Neural cell (in vitro differentiated cells): ENCODE results near the gene TTC13. TPM values are rescaled to one million over a fixed set of nuclear protein-coding genes. Genes with fewer than 3 reads are reported as not detected.

ENCODE experiments used
- H2AFZ ChIP-seq: fragments of 200-600, 300-800 bp; sonication (generic), shearing (Covaris generic); 2 replicates; pipeline ENCODE4 v1.6.0; 2014; ENCODE audit warnings: low read depth, mild to moderate bottlenecking, antibody characterized with exemption, low read length, moderate library complexity
- H3F3A ChIP-seq: fragments of 200-600 bp; shearing (Covaris generic); 2 replicates; pipeline ENCODE4 v1.6.1; 2016; ENCODE audit warnings: mild to moderate bottlenecking, moderate library complexity, mixed read lengths, antibody characterized with exemption, low read length; ENCODE audit not compliant: insufficient read depth, poor library complexity, severe bottlenecking
- H3K27ac ChIP-seq: fragments of 200-600, 300-800 bp; sonication (generic), shearing (Covaris generic); 2 replicates; pipeline ENCODE4 v1.5.1; 2014; ENCODE audit warnings: mild to moderate bottlenecking, low read length, moderate library complexity
- H3K27me3 ChIP-seq: fragments of 300-800, 200-600 bp; sonication (generic), shearing (Covaris generic); 2 replicates; pipeline ENCODE4 v1.6.0; 2014; ENCODE audit warnings: mild to moderate bottlenecking, low read depth, low read length, moderate library complexity; ENCODE audit not compliant: insufficient read depth
- H3K36me3 ChIP-seq: fragments of 300-800, 200-600 bp; sonication (generic), shearing (Covaris generic); 2 replicates; pipeline ENCODE4 v1.5.1; 2014; ENCODE audit warnings: mild to moderate bottlenecking, antibody characterized with exemption, low read length, moderate library complexity; ENCODE audit not compliant: insufficient read depth
- H3K4me2 ChIP-seq: fragments of 300-800, 200-600 bp; sonication (generic), shearing (Covaris generic); 2 replicates; pipeline ENCODE4 v1.6.0; 2014; ENCODE audit warnings: mild to moderate bottlenecking, low read length
- H3K4me3 ChIP-seq: fragments of 300-800, 200-600 bp; sonication (generic), shearing (Covaris generic); 2 replicates; pipeline ENCODE4 v1.5.1; 2014; ENCODE audit warnings: mild to moderate bottlenecking, low read length, moderate library complexity
- H3K79me2 ChIP-seq: fragments of 200-600 bp; shearing (Covaris generic); replicated peaks from 2 replicates; pipeline ENCODE4 v1.6.0; 2014; ENCODE audit warnings: mild to moderate bottlenecking, low read length, moderate library complexity; ENCODE audit not compliant: insufficient read depth
- H3K9ac ChIP-seq: fragments of 300-800, 200-600 bp; sonication (generic), shearing (Covaris generic); 2 replicates; pipeline ENCODE4 v1.6.1; 2016; ENCODE audit warnings: mild to moderate bottlenecking, low read length, mixed read lengths
- H3K9me2 ChIP-seq: fragments of 200-600 bp; shearing (Covaris generic); 2 replicates; pipeline ENCODE4 v1.6.1; 2016; ENCODE audit warnings: mild to moderate bottlenecking, low read length, mixed read lengths; ENCODE audit not compliant: insufficient read depth
- H3K9me3 ChIP-seq: fragments of 200-600, 300-800 bp; sonication (generic), shearing (Covaris generic); 2 replicates; pipeline ENCODE4 v1.6.1; 2016; ENCODE audit warnings: mild to moderate bottlenecking, mixed run types, low read length, moderate library complexity, mixed read lengths
- H4K20me1 ChIP-seq: fragments of 200-600 bp; shearing (Covaris generic); 2 replicates; pipeline ENCODE4 v1.6.1; 2016; ENCODE audit warnings: mild to moderate bottlenecking, mixed run types; ENCODE audit not compliant: insufficient read depth
- EP300 ChIP-seq: fragments of 450-650 bp; conservative IDR thresholded peaks from 2 replicates; pipeline ENCODE4 v1.6.1; 2014; ENCODE audit warnings: antibody characterized with exemption, mild to moderate bottlenecking, moderate library complexity; ENCODE audit not compliant: poor library complexity, severe bottlenecking
- EZH2 ChIP-seq: fragments of 200-600, 300-800 bp; shearing (Covaris generic), sonication (generic); IDR thresholded peaks from 2 replicates; pipeline ENCODE4 v1.6.1; 2014; ENCODE audit warnings: antibody characterized with exemption, low read length, borderline replicate concordance, mild to moderate bottlenecking; ENCODE audit not compliant: insufficient read depth, poor library complexity, severe bottlenecking
- MXI1 ChIP-seq: fragments of 450-650 bp; conservative IDR thresholded peaks from 2 replicates; pipeline ENCODE4 v1.6.1; 2014; ENCODE audit warnings: antibody characterized with exemption, mild to moderate bottlenecking; ENCODE audit not compliant: poor library complexity, severe bottlenecking
- POLR2AphosphoS5 ChIP-seq: IDR thresholded peaks from 2 replicates; pipeline ENCODE4 v1.6.1; 2012
- RAD21 ChIP-seq: fragments of 450-650 bp; conservative IDR thresholded peaks from 2 replicates; pipeline ENCODE4 v1.6.1; 2014; ENCODE audit warnings: antibody characterized with exemption, mild to moderate bottlenecking, moderate library complexity
- TAF1 ChIP-seq: IDR thresholded peaks from 2 replicates; pipeline ENCODE4 v1.6.1; 2012; ENCODE audit warnings: low read depth
- polyA plus RNA-seq: library from polyadenylated mRNA; depleted of rRNA; stranded (reverse); fragments of >200 nt; gene quantifications from 2 replicates; pipeline ENCODE4 v1.2.3, GENCODE V29; 2014
- TF ChIP-seq, protein P1 (sequence below): fragments of 450-650 bp; IDR thresholded peaks from 2 replicates; pipeline ENCODE4 v1.5.1; 2014; ENCODE audit warnings: antibody characterized with exemption, mild to moderate bottlenecking, moderate library complexity; ENCODE audit not compliant: poor library complexity, severe bottlenecking
- TF ChIP-seq, protein P2 (sequence below): IDR thresholded peaks from 2 replicates; pipeline ENCODE4 v1.6.1; 2012; ENCODE audit warnings: borderline replicate concordance

Gene TTC13
- polyA plus RNA-seq, 1 donor from 2014 or later: 33.8 TPM

DNA sequence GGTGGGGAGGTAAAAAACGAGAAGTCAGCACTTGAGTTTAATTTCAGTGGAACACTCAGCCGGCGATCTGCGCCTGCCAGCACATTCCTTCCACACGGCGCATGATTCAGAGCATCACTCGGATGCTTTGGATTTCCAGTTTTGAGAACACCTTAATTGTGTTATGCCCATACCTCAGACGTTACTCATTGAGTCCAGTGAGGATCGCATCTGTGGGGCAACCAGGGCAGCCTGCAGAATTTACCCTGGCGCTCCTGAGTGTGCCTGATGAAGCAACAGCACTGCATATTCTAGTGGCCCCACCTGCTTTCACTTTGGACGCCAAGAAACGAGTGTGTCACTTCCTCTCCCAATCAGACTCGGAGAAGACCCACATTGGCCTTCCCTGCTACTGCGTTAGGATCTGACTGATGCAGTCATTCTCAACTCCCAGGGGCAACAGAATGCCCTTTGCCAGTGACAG, 41.5 kb upstream of the TTC13 start:
- H3K4me3 ChIP-seq: no peak overlapping the region
- no peaks in the 10 kb centered on the region for H3K36me3 ChIP-seq
- H3K27ac ChIP-seq: no peak overlapping the region
- H3K9ac ChIP-seq: no peak overlapping the region
- no peak for TF ChIP-seq MXI1
- TF ChIP-seq, protein P1, sequence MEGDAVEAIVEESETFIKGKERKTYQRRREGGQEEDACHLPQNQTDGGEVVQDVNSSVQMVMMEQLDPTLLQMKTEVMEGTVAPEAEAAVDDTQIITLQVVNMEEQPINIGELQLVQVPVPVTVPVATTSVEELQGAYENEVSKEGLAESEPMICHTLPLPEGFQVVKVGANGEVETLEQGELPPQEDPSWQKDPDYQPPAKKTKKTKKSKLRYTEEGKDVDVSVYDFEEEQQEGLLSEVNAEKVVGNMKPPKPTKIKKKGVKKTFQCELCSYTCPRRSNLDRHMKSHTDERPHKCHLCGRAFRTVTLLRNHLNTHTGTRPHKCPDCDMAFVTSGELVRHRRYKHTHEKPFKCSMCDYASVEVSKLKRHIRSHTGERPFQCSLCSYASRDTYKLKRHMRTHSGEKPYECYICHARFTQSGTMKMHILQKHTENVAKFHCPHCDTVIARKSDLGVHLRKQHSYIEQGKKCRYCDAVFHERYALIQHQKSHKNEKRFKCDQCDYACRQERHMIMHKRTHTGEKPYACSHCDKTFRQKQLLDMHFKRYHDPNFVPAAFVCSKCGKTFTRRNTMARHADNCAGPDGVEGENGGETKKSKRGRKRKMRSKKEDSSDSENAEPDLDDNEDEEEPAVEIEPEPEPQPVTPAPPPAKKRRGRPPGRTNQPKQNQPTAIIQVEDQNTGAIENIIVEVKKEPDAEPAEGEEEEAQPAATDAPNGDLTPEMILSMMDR: no peak
- TF ChIP-seq EP300: no peak
- TF ChIP-seq TAF1: no peak
- TF ChIP-seq POLR2AphosphoS5: no peak
- TF ChIP-seq RAD21: no peak
- TF ChIP-seq EZH2: no peak
- TF ChIP-seq, protein P2, sequence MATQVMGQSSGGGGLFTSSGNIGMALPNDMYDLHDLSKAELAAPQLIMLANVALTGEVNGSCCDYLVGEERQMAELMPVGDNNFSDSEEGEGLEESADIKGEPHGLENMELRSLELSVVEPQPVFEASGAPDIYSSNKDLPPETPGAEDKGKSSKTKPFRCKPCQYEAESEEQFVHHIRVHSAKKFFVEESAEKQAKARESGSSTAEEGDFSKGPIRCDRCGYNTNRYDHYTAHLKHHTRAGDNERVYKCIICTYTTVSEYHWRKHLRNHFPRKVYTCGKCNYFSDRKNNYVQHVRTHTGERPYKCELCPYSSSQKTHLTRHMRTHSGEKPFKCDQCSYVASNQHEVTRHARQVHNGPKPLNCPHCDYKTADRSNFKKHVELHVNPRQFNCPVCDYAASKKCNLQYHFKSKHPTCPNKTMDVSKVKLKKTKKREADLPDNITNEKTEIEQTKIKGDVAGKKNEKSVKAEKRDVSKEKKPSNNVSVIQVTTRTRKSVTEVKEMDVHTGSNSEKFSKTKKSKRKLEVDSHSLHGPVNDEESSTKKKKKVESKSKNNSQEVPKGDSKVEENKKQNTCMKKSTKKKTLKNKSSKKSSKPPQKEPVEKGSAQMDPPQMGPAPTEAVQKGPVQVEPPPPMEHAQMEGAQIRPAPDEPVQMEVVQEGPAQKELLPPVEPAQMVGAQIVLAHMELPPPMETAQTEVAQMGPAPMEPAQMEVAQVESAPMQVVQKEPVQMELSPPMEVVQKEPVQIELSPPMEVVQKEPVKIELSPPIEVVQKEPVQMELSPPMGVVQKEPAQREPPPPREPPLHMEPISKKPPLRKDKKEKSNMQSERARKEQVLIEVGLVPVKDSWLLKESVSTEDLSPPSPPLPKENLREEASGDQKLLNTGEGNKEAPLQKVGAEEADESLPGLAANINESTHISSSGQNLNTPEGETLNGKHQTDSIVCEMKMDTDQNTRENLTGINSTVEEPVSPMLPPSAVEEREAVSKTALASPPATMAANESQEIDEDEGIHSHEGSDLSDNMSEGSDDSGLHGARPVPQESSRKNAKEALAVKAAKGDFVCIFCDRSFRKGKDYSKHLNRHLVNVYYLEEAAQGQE: no peak
- H2AFZ ChIP-seq: no peak overlapping the region
- H3K9me2 ChIP-seq: no peaks in the 10 kb centered on the region
- H3K9me3 ChIP-seq: no peaks in the 10 kb centered on the region
- H4K20me1 ChIP-seq: no peaks in the 10 kb centered on the region
- no peaks in the 10 kb centered on the region for H3F3A ChIP-seq
- no peaks in the 10 kb centered on the region for H3K79me2 ChIP-seq
- no peaks in the 10 kb centered on the region for H3K27me3 ChIP-seq
- H3K4me2 ChIP-seq: no peak overlapping the region

DNA sequence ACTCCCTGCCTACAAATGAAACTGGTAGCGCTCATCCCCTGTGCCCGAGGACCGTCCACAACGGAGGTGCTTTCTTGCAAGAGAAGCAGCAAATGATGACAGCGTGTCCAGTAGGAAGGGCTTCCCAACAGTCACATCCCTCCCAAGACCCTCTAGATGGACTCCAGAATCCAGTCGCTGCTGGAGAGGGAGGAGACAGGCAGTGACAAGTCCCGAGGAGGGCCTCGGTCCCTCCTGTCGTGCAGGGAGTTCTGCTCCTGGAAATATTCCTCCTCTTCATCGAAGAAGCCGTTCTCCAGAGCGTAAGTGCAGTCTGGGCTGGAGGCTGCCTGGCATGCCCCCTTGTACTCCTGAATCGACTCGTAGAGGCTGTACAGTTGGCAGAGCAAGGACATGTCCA, 41.0 kb upstream of the TTC13 start:
- Histone ChIP-seq H4K20me1 (no peaks in the 10 kb centered on the region), H3K9me2 (no peaks in the 10 kb centered on the region), H3K36me3 (no peaks in the 10 kb centered on the region), H3F3A (no peaks in the 10 kb centered on the region), H3K9ac (no peak overlapping the region), H2AFZ (no peak overlapping the region), H3K9me3 (no peaks in the 10 kb centered on the region), H3K27ac (no peak overlapping the region), H3K4me3 (no peak overlapping the region), H3K4me2 (no peak overlapping the region), H3K27me3 (no peaks in the 10 kb centered on the region), H3K79me2 (no peaks in the 10 kb centered on the region)
- no peak for TF ChIP-seq EZH2
- TF ChIP-seq, protein P2: no peak
